DOHH2 (cell line): ENCODE data around the gene BMPER.

Experiments used
- H3F3A ChIP-seq: fragments of 200-600 bp; sonication (generic), shearing (Covaris generic); 2 replicates; pipeline ENCODE4 v1.6.0; 2016; ENCODE audit warnings: antibody characterized with exemption, mild to moderate bottlenecking; ENCODE audit not compliant: control insufficient read depth, insufficient read depth
- H3K27ac ChIP-seq: fragments of 200-600 bp; sonication (generic); 2 replicates; pipeline ENCODE4 v1.5.1; 2014; ENCODE audit warnings: low read depth, mild to moderate bottlenecking, low read length, moderate library complexity
- H3K27me3 ChIP-seq: fragments of 200-600 bp; sonication (generic); 2 replicates; pipeline ENCODE4 v1.6.1; 2014; ENCODE audit warnings: mild to moderate bottlenecking, low read length, mixed read lengths; ENCODE audit not compliant: control insufficient read depth
- H3K36me3 ChIP-seq: fragments of 200-600 bp; sonication (generic); 2 replicates; pipeline ENCODE4 v1.6.1; 2014; ENCODE audit warnings: mild to moderate bottlenecking, low read length, moderate library complexity, mixed read lengths; ENCODE audit not compliant: control insufficient read depth
- H3K4me1 ChIP-seq: fragments of 200-600 bp; sonication (generic); 2 replicates; pipeline ENCODE4 v1.6.1; 2014; ENCODE audit warnings: mild to moderate bottlenecking, low read length, mixed read lengths; ENCODE audit not compliant: control insufficient read depth
- H3K4me2 ChIP-seq: fragments of 200-600 bp; sonication (generic); 2 replicates; pipeline ENCODE4 v1.6.0; 2014; ENCODE audit warnings: mild to moderate bottlenecking, low read length, moderate library complexity
- H3K4me3 ChIP-seq: fragments of 200-600 bp; sonication (generic); 2 replicates; pipeline ENCODE4 v1.5.1; 2014; ENCODE audit warnings: mild to moderate bottlenecking, low read length, mixed read lengths
- H3K79me2 ChIP-seq: fragments of 200-600 bp; sonication (generic); 2 replicates; pipeline ENCODE4 v1.6.1; 2014; ENCODE audit warnings: mild to moderate bottlenecking, low read length, mixed read lengths; ENCODE audit not compliant: control insufficient read depth
- H3K9me2 ChIP-seq: fragments of 200-600 bp; sonication (generic); replicated peaks from 2 replicates; pipeline ENCODE4 v1.6.1; 2014; ENCODE audit warnings: mild to moderate bottlenecking, low read length, mixed read lengths; ENCODE audit not compliant: control insufficient read depth
- H3K9me3 ChIP-seq: fragments of 200-600 bp; sonication (generic); 2 replicates; pipeline ENCODE4 v1.6.1; 2014; ENCODE audit warnings: antibody characterized with exemption, low read length, mixed read lengths; ENCODE audit not compliant: control insufficient read depth, insufficient read depth
- H4K20me1 ChIP-seq: fragments of 200-600 bp; sonication (generic); 2 replicates; pipeline ENCODE4 v1.6.0; 2014; ENCODE audit warnings: low read depth, mild to moderate bottlenecking, antibody characterized with exemption, low read length, moderate library complexity; ENCODE audit not compliant: control insufficient read depth, insufficient read depth
- CTCF ChIP-seq: fragments of 200-600 bp; sonication (generic); IDR thresholded peaks from one replicate; pipeline ENCODE4 v1.5.1; 2014; ENCODE audit warnings: antibody characterized with exemption, mild to moderate bottlenecking, low read depth, low read length; ENCODE audit not compliant: poor library complexity, severe bottlenecking
- EZH2phosphoT487 ChIP-seq: fragments of 200-600 bp; sonication (generic); IDR thresholded peaks from 2 replicates; pipeline ENCODE4 v1.6.1; 2017; ENCODE audit warnings: borderline replicate concordance, mild to moderate bottlenecking, antibody characterized with exemption, low read length, moderate library complexity, mixed read lengths

Gene BMPER

GRCh38 chr7:33872870-33873269, 32.5 kb upstream of the BMPER start:
- no peak for TF ChIP-seq CTCF
- TF ChIP-seq EZH2phosphoT487: no peak
- no peaks in the 10 kb centered on the region for H3K27me3 ChIP-seq

GRCh38 chr7:33873518-33873917, 31.8 kb upstream of the BMPER start:
- no peak overlapping the region for H3K4me3 ChIP-seq
- H3K4me2 ChIP-seq: no peak overlapping the region
- no peaks in the 10 kb centered on the region for H3K27me3 ChIP-seq
- H4K20me1 ChIP-seq: no peaks in the 10 kb centered on the region
- H3K9me3 ChIP-seq: no peaks in the 10 kb centered on the region
- no peak for TF ChIP-seq CTCF
- TF ChIP-seq EZH2phosphoT487: no peak
- no peak overlapping the region for H3K27ac ChIP-seq
- no peaks in the 10 kb centered on the region for H3K36me3 ChIP-seq
- no peaks in the 10 kb centered on the region for H3F3A ChIP-seq
- H3K79me2 ChIP-seq: no peaks in the 10 kb centered on the region
- 0 out of 2 replicates have a peak, but pooled peaks cover 2% of the 10 kb centered on the region for H3K4me1 ChIP-seq
- H3K9me2 ChIP-seq: no peaks in the 10 kb centered on the region

More at GRCh38 chr7:33872870-33873269, 32.5 kb upstream of the BMPER start:
- H3K4me2 ChIP-seq: no peak overlapping the region
- H3K9me3 ChIP-seq: no peaks in the 10 kb centered on the region
- H3K4me1 ChIP-seq: 0 out of 2 replicates have a peak, but pooled peaks cover 2% of the 10 kb centered on the region
- no peak overlapping the region for H3K4me3 ChIP-seq
- no peaks in the 10 kb centered on the region for H4K20me1 ChIP-seq
- H3K9me2 ChIP-seq: no peaks in the 10 kb centered on the region
- no peaks in the 10 kb centered on the region for H3F3A ChIP-seq
- no peaks in the 10 kb centered on the region for H3K79me2 ChIP-seq
- no peak overlapping the region for H3K27ac ChIP-seq
- H3K36me3 ChIP-seq: no peaks in the 10 kb centered on the region

- H3K4me2 ChIP-seq: no peak overlapping the region
- H3K4me1 ChIP-seq: 0 out of 2 replicates have a peak, but pooled peaks cover 2% of the 10 kb centered on the region
- no peaks in the 10 kb centered on the region for H3F3A ChIP-seq
- no peaks in the 10 kb centered on the region for H3K27me3 ChIP-seq
- H3K4me3 ChIP-seq: no peak overlapping the region
- no peak for TF ChIP-seq EZH2phosphoT487
- no peak for TF ChIP-seq CTCF
- no peaks in the 10 kb centered on the region for H3K79me2 ChIP-seq
- H4K20me1 ChIP-seq: no peaks in the 10 kb centered on the region
- H3K9me2 ChIP-seq: no peaks in the 10 kb centered on the region
- H3K27ac ChIP-seq: no peak overlapping the region
- no peaks in the 10 kb centered on the region for H3K36me3 ChIP-seq
- no peaks in the 10 kb centered on the region for H3K9me3 ChIP-seq
Measured at GRCh38 chr7:33873981-33874750, 31.2 kb upstream of the BMPER start.
